Keratinocyte (primary cell): ENCODE measurements around the gene IL15RA. TPM values are rescaled to one million over a fixed set of nuclear protein-coding genes. Genes with fewer than 3 reads are reported as not detected.

Experiments
- DNase-seq: peaks from one replicate; pipeline ENCODE4 v3.0.0-alpha.2; 2011; ENCODE audit warnings: low read depth, missing footprints, low spot score
- FAIRE-seq: peaks from 2 replicates; lab custom pipeline; 2011; peaks lifted over from hg19 to GRCh38; lab: Jason Lieb, UNC
- H2AFZ ChIP-seq: 2 replicates; pipeline ENCODE4 v1.6.0; 2012; ENCODE audit warnings: low read length, control low read depth, inconsistent platforms; ENCODE audit not compliant: control insufficient read depth
- H3K27ac ChIP-seq: 2 replicates; pipeline ENCODE4 v1.5.1; 2011; ENCODE audit warnings: low read length; ENCODE audit not compliant: control insufficient read depth, insufficient read depth
- H3K27me3 ChIP-seq: 3 replicates; pipeline ENCODE4 v1.6.0; 2011; ENCODE audit warnings: low read length; ENCODE audit not compliant: control insufficient read depth, insufficient read depth; ENCODE audit errors: extremely low read depth
- H3K36me3 ChIP-seq, 2 experiments: 2 replicates in 1 of 2; 3 replicates in 1 of 2; pipeline ENCODE4 v1.5.1; 2011; ENCODE audit warnings: low read length in 2 of 2, mild to moderate bottlenecking in 1 of 2; ENCODE audit not compliant: control insufficient read depth in 2 of 2, insufficient read depth in 2 of 2; ENCODE audit errors: extremely low read depth in 1 of 2
- H3K4me1 ChIP-seq: 3 replicates; pipeline ENCODE4 v1.5.1; 2011; ENCODE audit warnings: low read length; ENCODE audit not compliant: control insufficient read depth, insufficient read depth; ENCODE audit errors: extremely low read depth
- H3K4me2 ChIP-seq: 3 replicates; pipeline ENCODE4 v1.6.0; 2011; ENCODE audit warnings: low read depth, low read length; ENCODE audit not compliant: control insufficient read depth, insufficient read depth; ENCODE audit errors: extremely low read depth
- H3K4me3 ChIP-seq, 3 experiments: fragments of 200-600 bp in 1 of 3; sonication (generic) in 1 of 3; 2 replicates in 2 of 3; 3 replicates in 1 of 3; pipeline ENCODE4 v1.5.1; 2011 to 2016; ENCODE audit warnings: low read length in 3 of 3, mild to moderate bottlenecking in 3 of 3, control low read depth in 2 of 3, inconsistent platforms in 1 of 3, low read depth in 1 of 3, mixed read lengths in 1 of 3, mixed run types in 1 of 3, moderate library complexity in 1 of 3; ENCODE audit not compliant: control insufficient read depth in 2 of 3, insufficient read depth in 2 of 3; ENCODE audit errors: extremely low read depth in 1 of 3
- H3K79me2 ChIP-seq: 2 replicates; pipeline ENCODE4 v1.6.0; 2012; ENCODE audit warnings: low read length; ENCODE audit not compliant: control insufficient read depth, insufficient read depth
- H3K9ac ChIP-seq: 3 replicates; pipeline ENCODE4 v1.6.0; 2011; ENCODE audit warnings: low read length; ENCODE audit not compliant: control insufficient read depth, insufficient read depth; ENCODE audit errors: extremely low read depth
- H3K9me1 ChIP-seq: 3 replicates; pipeline ENCODE4 v1.6.0; 2011; ENCODE audit warnings: low read length; ENCODE audit not compliant: control insufficient read depth, insufficient read depth; ENCODE audit errors: extremely low read depth
- H3K9me3 ChIP-seq: 2 replicates; pipeline ENCODE4 v1.5.1; 2012; ENCODE audit warnings: low read depth, low read length; ENCODE audit not compliant: control insufficient read depth
- H4K20me1 ChIP-seq: 3 replicates; pipeline ENCODE4 v1.6.0; 2011; ENCODE audit warnings: low read length; ENCODE audit not compliant: control insufficient read depth, insufficient read depth; ENCODE audit errors: extremely low read depth
- CTCF ChIP-seq, 3 experiments: IDR thresholded peaks in 1 of 3; conservative IDR thresholded peaks in 1 of 3; optimal IDR thresholded peaks in 1 of 3; 2 replicates in 2 of 3; 3 replicates in 1 of 3; pipeline versions ENCODE3 to v1.5.1; 2011; ENCODE audit warnings: low read length in 3 of 3, mild to moderate bottlenecking in 3 of 3, moderate library complexity in 2 of 3, control low read depth in 1 of 3, inconsistent platforms in 1 of 3; ENCODE audit not compliant: insufficient read depth in 2 of 3; ENCODE audit errors: extremely low read depth in 1 of 3
- EZH2 ChIP-seq: IDR thresholded peaks from one replicate; pipeline ENCODE4 v1.6.1; 2012; ENCODE audit warnings: inconsistent platforms, mild to moderate bottlenecking, low read length, moderate library complexity
- dilution Hi-C: fragments of 300-500 bp; cut with MboI; formaldehyde crosslinking; loops from one replicate; pipeline ENCODE4 v1.7.0; 2020; ENCODE audit warnings: low sequenced_read_pairs; ENCODE audit not compliant: extremely low pct_ligation_motif_present
- polyA plus RNA-seq, 5 experiments: library from polyadenylated mRNA; depleted of rRNA in 3 of 5; stranded (reverse) in 3 of 5; stranded (forward) in 1 of 5; unstranded in 1 of 5; fragments of >200 nt; gene quantifications; 1 replicate in 1 of 5; 2 replicates in 3 of 5; 3 replicates in 1 of 5; pipeline versions ENCODE4 v1.2.1 to v1.2.3, GENCODE V29; 2011 to 2012; ENCODE audit warnings: missing spikeins in 2 of 5, low read depth in 1 of 5, low replicate concordance in 1 of 5

Gene IL15RA
- polyA plus RNA-seq, 1 donor (not counting 4 experiments of a cell fraction or from before 2014, with no cell fraction given), result 3.8 TPM

- H3K4me3 ChIP-seq, result peak overlapping the region in 2 of 3 experiments; percentile 33 to 39
- H3K9me3 ChIP-seq, result no peaks in the 10 kb centered on the region
- peak overlapping the region; percentile 51 for H3K9ac ChIP-seq
- dilution Hi-C loops, result no loop called here
- peak overlapping the region; percentile 85 for H3K4me2 ChIP-seq
- no peaks in the 10 kb centered on the region for H4K20me1 ChIP-seq
- DNase-seq (peak; percentile 63), FAIRE-seq (peak; percentile 93)
- H3K36me3 ChIP-seq, result no peaks in the 10 kb centered on the region
- peak overlapping the region; percentile 45 for H3K27ac ChIP-seq
- no peaks in the 10 kb centered on the region for H3K79me2 ChIP-seq
- peaks cover 44% of the 10 kb centered on the region for H3K4me1 ChIP-seq
- H2AFZ ChIP-seq, result peak overlapping the region; percentile 78
- TF ChIP-seq CTCF (optimal IDR thresholded peaks at IDR 0.05 in 1 of 3, IDR thresholded peaks at IDR 0.05 in 1 of 3, conservative IDR thresholded peaks at IDR 0.05 in 1 of 3; ENCODE audit: extremely low read depth in 1 of 3, insufficient read depth in 2 of 3, low read length in 3 of 3) (no peak), EZH2 (no peak)
- H3K9me1 ChIP-seq, result no peaks in the 10 kb centered on the region
- no peaks in the 10 kb centered on the region for H3K27me3 ChIP-seq
Measured at GRCh38 chr10:5944389-5945189, 32.8 kb downstream of the IL15RA start.

GRCh38 chr10:5943536-5943935 lies 33.8 kb downstream of the IL15RA start:
- Histone ChIP-seq H3K79me2 (no peaks in the 10 kb centered on the region), H4K20me1 (no peaks in the 10 kb centered on the region), H3K9ac (no peak overlapping the region), H3K27me3 (no peaks in the 10 kb centered on the region), H3K4me2 (no peak overlapping the region), H3K4me1 (peaks cover 44% of the 10 kb centered on the region), H3K4me3 (no peak overlapping the region), H2AFZ (no peak overlapping the region), H3K9me1 (no peaks in the 10 kb centered on the region), H3K27ac (no peak overlapping the region), H3K9me3 (no peaks in the 10 kb centered on the region), H3K36me3 (no peaks in the 10 kb centered on the region)
- DNase-seq, result no peak
- TF ChIP-seq CTCF (optimal IDR thresholded peaks at IDR 0.05 in 1 of 3, IDR thresholded peaks at IDR 0.05 in 1 of 3, conservative IDR thresholded peaks at IDR 0.05 in 1 of 3; ENCODE audit: extremely low read depth in 1 of 3, insufficient read depth in 2 of 3, low read length in 3 of 3) (no peak), EZH2 (no peak)
- no peak for FAIRE-seq
- dilution Hi-C loops, result no loop called here
